ENCODE results near the gene SEC16A.

SEC16A gene

GRCh38 chr9:136438548-136439480 lies 44.0 kb downstream of the SEC16A start:
- DNase-seq (ENCODE audit: low spot score), result peak; percentile 91
- no peak for TF ChIP-seq CTCF (IDR thresholded peaks at IDR 0.05; ENCODE audit: extremely low read depth, missing control alignments)

GRCh38 chr9:136437839-136438547 lies 44.8 kb downstream of the SEC16A start:
- no peak for DNase-seq (ENCODE audit: low spot score)
- no peak for TF ChIP-seq CTCF (IDR thresholded peaks at IDR 0.05; ENCODE audit: extremely low read depth, missing control alignments)

- DNase-seq (ENCODE audit: low spot score), result no peak
- no peak for TF ChIP-seq CTCF (IDR thresholded peaks at IDR 0.05; ENCODE audit: extremely low read depth, missing control alignments)
Measured at GRCh38 chr9:136437430-136437829, 45.4 kb downstream of the SEC16A start.

- no peak for DNase-seq (ENCODE audit: low spot score)
- TF ChIP-seq CTCF (IDR thresholded peaks at IDR 0.05; ENCODE audit: extremely low read depth, missing control alignments), result no peak
Measured at GRCh38 chr9:136436055-136436634, 46.7 kb downstream of the SEC16A start.

- no peak for TF ChIP-seq CTCF (IDR thresholded peaks at IDR 0.05; ENCODE audit: extremely low read depth, missing control alignments)
- no peak for DNase-seq (ENCODE audit: low spot score)
Measured at GRCh38 chr9:136434580-136435169, 48.2 kb downstream of the SEC16A start.

- no peak for DNase-seq (ENCODE audit: low spot score)
- TF ChIP-seq CTCF (IDR thresholded peaks at IDR 0.05; ENCODE audit: extremely low read depth, missing control alignments), result no peak
Measured at GRCh38 chr9:136433849-136434579, 48.8 kb downstream of the SEC16A start.

All from GM20000 (cell line).